ENCODE data around the gene PHACTR2.
"Not testable (repeated sequence)": the region's sequence is repeated elsewhere in the genome, so short reads cannot be mapped to it uniquely, and the experiment has no call there.

PHACTR2 gene

GRCh38 chr6:143864234-143864633 lies 186.5 kb downstream of the PHACTR2 start, which contains the start of gene ZC2HC1B:
ZC2HC1B (plus strand) TSS chr6:143864474; CDS start chr6:143864540, 66 bp downstream.
- DNase-seq (ENCODE audit: low read depth) = no peak

GRCh38 chr6:143867236-143867635 lies 189.5 kb downstream of the PHACTR2 start:
- no peak for DNase-seq (ENCODE audit: low read depth)

DNA sequence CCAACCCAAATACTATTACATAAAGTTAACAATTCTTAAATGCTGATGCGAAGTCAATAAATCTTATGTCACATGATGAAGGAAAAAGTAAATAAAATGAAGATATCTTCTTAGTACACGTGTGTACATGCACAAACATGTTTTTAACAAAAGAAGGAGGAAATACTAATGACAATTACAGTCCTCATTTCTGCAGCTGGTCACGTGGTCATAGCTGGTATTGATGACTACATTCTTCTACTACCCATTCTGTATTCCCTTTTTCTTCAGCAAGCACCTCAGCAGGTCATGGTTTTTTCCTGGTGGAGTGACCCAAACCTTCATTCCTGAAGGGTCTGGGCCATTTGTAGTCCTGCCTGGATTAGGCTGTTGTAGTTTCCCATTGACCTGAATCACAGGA lies 191.0 kb downstream of the PHACTR2 start:
- not testable (repeated sequence) for DNase-seq (ENCODE audit: low read depth)

DNA sequence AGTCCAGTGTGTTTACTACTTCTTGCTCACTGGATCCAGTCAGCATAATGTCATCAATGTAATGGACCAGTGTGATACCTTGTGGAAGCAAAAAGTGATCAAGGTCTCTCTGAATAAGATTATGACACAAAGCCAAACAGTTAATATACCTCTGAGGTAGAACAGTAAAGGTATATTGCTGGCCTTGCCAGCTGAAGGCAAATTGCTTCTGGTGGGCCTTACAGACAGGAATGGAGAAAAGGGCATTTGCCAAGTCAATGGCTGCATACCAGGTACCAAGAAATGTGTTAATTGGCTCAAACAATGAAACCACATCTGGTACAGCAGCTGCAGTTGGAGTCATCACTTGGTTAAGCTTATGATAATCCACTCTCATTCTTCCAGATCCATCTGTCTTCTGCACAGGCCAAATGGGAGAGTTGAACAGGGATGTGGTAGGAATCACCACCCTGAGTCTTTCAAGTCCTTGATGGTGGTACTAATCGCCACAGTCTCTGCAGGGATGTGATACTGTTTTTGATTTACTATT lies 193.5 kb downstream of the PHACTR2 start:
- not testable (repeated sequence) for DNase-seq (ENCODE audit: low read depth)

- no peak for DNase-seq (ENCODE audit: low read depth)
These were observed 194.4 kb downstream of the PHACTR2 start for GRCh38 chr6:143872201-143872600.

DNA sequence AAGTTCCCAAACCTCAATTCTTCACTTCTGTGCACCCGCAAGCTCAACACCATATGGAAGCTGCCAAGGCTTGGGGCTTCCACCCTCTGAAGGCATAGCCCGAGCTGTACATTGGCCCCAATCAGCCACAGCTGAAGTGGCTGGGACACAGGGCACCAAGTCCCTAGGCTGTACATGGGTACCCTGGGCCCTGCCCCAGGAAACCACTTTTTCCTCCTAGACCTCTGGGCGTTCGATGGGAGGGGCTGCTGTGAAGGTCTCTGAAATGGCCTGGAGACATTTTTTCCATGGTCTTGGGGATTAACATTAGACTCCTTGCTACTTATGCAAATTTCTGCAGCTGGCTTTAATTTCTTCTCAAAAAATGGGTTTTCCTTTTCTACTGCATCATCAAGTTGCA lies 195.8 kb downstream of the PHACTR2 start:
- DNase-seq (ENCODE audit: low read depth) = not testable (repeated sequence)

- DNase-seq (ENCODE audit: low read depth) = not testable (repeated sequence)
These were observed 196.7 kb downstream of the PHACTR2 start for GRCh38 chr6:143874503-143874902.

GRCh38 chr6:143877584-143878271 lies 200.0 kb downstream of the PHACTR2 start:
- no peak for DNase-seq (ENCODE audit: low read depth)

GRCh38 chr6:143878272-143878760 lies 200.6 kb downstream of the PHACTR2 start:
- no peak for DNase-seq (ENCODE audit: low read depth)

- no peak for DNase-seq (ENCODE audit: low read depth)
These were observed 202.6 kb downstream of the PHACTR2 start for GRCh38 chr6:143880412-143880811.
